ENCODE results near the gene UHMK1.

DNA sequence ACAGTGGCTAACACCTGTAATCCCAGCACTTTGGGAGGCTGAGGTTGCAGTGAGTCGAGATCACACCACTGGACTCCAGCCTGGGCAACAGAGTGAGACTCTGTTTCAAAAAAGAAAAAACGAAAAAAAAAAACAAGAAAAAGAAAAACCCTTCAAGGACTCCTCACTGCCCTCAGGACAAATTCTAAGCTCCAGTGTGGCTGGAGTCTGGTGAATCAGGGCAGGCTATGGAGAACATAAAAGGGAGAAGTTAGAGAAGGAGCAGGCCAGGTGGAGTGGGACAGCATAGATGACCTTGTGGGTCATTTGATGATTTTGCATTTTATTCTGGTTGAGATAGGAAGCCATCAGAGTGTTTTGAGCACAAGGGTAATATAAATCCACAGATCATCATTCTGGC lies 51.4 kb downstream of the UHMK1 start:
- TF ChIP-seq, protein P1, sequence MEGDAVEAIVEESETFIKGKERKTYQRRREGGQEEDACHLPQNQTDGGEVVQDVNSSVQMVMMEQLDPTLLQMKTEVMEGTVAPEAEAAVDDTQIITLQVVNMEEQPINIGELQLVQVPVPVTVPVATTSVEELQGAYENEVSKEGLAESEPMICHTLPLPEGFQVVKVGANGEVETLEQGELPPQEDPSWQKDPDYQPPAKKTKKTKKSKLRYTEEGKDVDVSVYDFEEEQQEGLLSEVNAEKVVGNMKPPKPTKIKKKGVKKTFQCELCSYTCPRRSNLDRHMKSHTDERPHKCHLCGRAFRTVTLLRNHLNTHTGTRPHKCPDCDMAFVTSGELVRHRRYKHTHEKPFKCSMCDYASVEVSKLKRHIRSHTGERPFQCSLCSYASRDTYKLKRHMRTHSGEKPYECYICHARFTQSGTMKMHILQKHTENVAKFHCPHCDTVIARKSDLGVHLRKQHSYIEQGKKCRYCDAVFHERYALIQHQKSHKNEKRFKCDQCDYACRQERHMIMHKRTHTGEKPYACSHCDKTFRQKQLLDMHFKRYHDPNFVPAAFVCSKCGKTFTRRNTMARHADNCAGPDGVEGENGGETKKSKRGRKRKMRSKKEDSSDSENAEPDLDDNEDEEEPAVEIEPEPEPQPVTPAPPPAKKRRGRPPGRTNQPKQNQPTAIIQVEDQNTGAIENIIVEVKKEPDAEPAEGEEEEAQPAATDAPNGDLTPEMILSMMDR (IDR thresholded peaks at IDR 0.05 in 2 of 3, conservative IDR thresholded peaks at IDR 0.05 in 1 of 3; ENCODE audit: borderline replicate concordance in 1 of 3, insufficient read depth in 1 of 3, low read depth in 2 of 3, low read length in 2 of 3), result no peak
- no peak for TF ChIP-seq EZH2 (IDR thresholded peaks at IDR 0.05)
- TF ChIP-seq POLR2AphosphoS5 (IDR thresholded peaks at IDR 0.05; ENCODE audit: low read depth, low read length), result no peak
- TF ChIP-seq POLR2A (IDR thresholded peaks at IDR 0.05; ENCODE audit: borderline replicate concordance, extremely low read depth, insufficient read depth, insufficient read length), result no peak
- TF ChIP-seq, protein P2, sequence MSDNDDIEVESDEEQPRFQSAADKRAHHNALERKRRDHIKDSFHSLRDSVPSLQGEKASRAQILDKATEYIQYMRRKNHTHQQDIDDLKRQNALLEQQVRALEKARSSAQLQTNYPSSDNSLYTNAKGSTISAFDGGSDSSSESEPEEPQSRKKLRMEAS (IDR thresholded peaks at IDR 0.05), result no peak
- TF ChIP-seq, protein P3, sequence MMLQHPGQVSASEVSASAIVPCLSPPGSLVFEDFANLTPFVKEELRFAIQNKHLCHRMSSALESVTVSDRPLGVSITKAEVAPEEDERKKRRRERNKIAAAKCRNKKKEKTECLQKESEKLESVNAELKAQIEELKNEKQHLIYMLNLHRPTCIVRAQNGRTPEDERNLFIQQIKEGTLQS (IDR thresholded peaks at IDR 0.05), result no peak
- TF ChIP-seq, protein P4, sequence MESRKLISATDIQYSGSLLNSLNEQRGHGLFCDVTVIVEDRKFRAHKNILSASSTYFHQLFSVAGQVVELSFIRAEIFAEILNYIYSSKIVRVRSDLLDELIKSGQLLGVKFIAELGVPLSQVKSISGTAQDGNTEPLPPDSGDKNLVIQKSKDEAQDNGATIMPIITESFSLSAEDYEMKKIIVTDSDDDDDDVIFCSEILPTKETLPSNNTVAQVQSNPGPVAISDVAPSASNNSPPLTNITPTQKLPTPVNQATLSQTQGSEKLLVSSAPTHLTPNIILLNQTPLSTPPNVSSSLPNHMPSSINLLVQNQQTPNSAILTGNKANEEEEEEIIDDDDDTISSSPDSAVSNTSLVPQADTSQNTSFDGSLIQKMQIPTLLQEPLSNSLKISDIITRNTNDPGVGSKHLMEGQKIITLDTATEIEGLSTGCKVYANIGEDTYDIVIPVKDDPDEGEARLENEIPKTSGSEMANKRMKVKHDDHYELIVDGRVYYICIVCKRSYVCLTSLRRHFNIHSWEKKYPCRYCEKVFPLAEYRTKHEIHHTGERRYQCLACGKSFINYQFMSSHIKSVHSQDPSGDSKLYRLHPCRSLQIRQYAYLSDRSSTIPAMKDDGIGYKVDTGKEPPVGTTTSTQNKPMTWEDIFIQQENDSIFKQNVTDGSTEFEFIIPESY (IDR thresholded peaks at IDR 0.05; ENCODE audit: extremely low read depth, insufficient replicate concordance, low read length), result no peak
- no peak for TF ChIP-seq YY1 (IDR thresholded peaks at IDR 0.05; ENCODE audit: extremely low read depth, insufficient replicate concordance, low read depth, low read length)
- TF ChIP-seq SRF (IDR thresholded peaks at IDR 0.05; ENCODE audit: low read depth), result no peak

Data from HCT116 (cell line).